H9 (cell line): ENCODE data around the gene MRAP. TPM values are rescaled to one million over a fixed set of nuclear protein-coding genes. Genes with fewer than 3 reads are reported as not detected.

Experiments
- DNase-seq: peaks from one replicate; pipeline ENCODE4 v3.0.0-alpha.2; 2017
- H2AFZ ChIP-seq: one replicate; pipeline ENCODE4 v1.6.1; 2013; ENCODE audit warnings: mild to moderate bottlenecking, low read length, control low read depth, moderate library complexity
- H2AK5ac ChIP-seq: 2 replicates; pipeline ENCODE4 v1.6.1; 2013; ENCODE audit warnings: low read length, control low read depth, mixed read lengths; ENCODE audit not compliant: insufficient read length
- H2BK120ac ChIP-seq: one replicate; pipeline ENCODE4 v1.6.1; 2013; ENCODE audit warnings: low read depth, mild to moderate bottlenecking, low read length, control low read depth, inconsistent platforms; ENCODE audit not compliant: poor library complexity, severe bottlenecking
- H2BK12ac ChIP-seq: 2 replicates; pipeline ENCODE4 v1.6.1; 2013; ENCODE audit warnings: low read length, control low read depth, mixed read lengths, low read depth; ENCODE audit not compliant: insufficient read length
- H2BK15ac ChIP-seq: 2 replicates; pipeline ENCODE4 v1.6.1; 2013; ENCODE audit warnings: low read depth, low read length, control low read depth
- H2BK20ac ChIP-seq: one replicate; pipeline ENCODE4 v1.6.1; 2013; ENCODE audit warnings: low read depth, mild to moderate bottlenecking, low read length, control low read depth, inconsistent platforms; ENCODE audit not compliant: poor library complexity, severe bottlenecking
- H2BK5ac ChIP-seq: 2 replicates; pipeline ENCODE4 v1.6.1; 2013; ENCODE audit warnings: low read length, control low read depth, mixed read lengths; ENCODE audit not compliant: insufficient read length
- H3K14ac ChIP-seq: 2 replicates; pipeline ENCODE4 v1.6.1; 2013; ENCODE audit warnings: low read length, control low read depth; ENCODE audit not compliant: insufficient read depth
- H3K18ac ChIP-seq: 2 replicates; pipeline ENCODE4 v1.6.1; 2013; ENCODE audit warnings: low read depth, mild to moderate bottlenecking, mixed read lengths, low read length, control low read depth; ENCODE audit not compliant: insufficient read length
- H3K23ac ChIP-seq: 2 replicates; pipeline ENCODE4 v1.6.1; 2013; ENCODE audit warnings: low read length, control low read depth, mixed read lengths, low read depth; ENCODE audit not compliant: insufficient read length
- H3K23me2 ChIP-seq: 2 replicates; pipeline ENCODE4 v1.6.1; 2013; ENCODE audit warnings: low read depth, mild to moderate bottlenecking, mixed read lengths, low read length, control low read depth; ENCODE audit not compliant: insufficient read length, poor library complexity, severe bottlenecking
- H3K27ac ChIP-seq: 2 replicates; pipeline ENCODE4 v1.5.1; 2013; ENCODE audit warnings: low read length, control low read depth, mixed read lengths, low read depth; ENCODE audit not compliant: insufficient read length
- H3K27me3 ChIP-seq: 2 replicates; pipeline ENCODE4 v1.6.1; 2013; ENCODE audit warnings: low read length, control low read depth, inconsistent platforms; ENCODE audit not compliant: insufficient read depth
- H3K4ac ChIP-seq: 2 replicates; pipeline ENCODE4 v1.6.1; 2013; ENCODE audit warnings: low read depth, mild to moderate bottlenecking, control low read depth, inconsistent platforms, low read length, moderate library complexity
- H3K4me1 ChIP-seq: 2 replicates; pipeline ENCODE4 v1.6.1; 2013; ENCODE audit warnings: low read length, control low read depth, inconsistent platforms; ENCODE audit not compliant: insufficient read depth
- H3K4me2 ChIP-seq: 2 replicates; pipeline ENCODE4 v1.6.1; 2013; ENCODE audit warnings: low read length, control low read depth, mixed read lengths; ENCODE audit not compliant: insufficient read length, insufficient read depth
- H3K56ac ChIP-seq: 2 replicates; pipeline ENCODE4 v1.6.1; 2013; ENCODE audit warnings: low read depth, mild to moderate bottlenecking, mixed read lengths, low read length, control low read depth; ENCODE audit not compliant: insufficient read length
- H3K79me1 ChIP-seq: 2 replicates; pipeline ENCODE4 v1.6.1; 2013; ENCODE audit warnings: low read depth, mild to moderate bottlenecking, moderate library complexity, low read length, control low read depth, inconsistent platforms; ENCODE audit not compliant: insufficient read depth, poor library complexity, severe bottlenecking
- H3K79me2 ChIP-seq: 2 replicates; pipeline ENCODE4 v1.6.1; 2013; ENCODE audit warnings: low read length, control low read depth, inconsistent platforms; ENCODE audit not compliant: insufficient read depth
- H3K9ac ChIP-seq: 2 replicates; pipeline ENCODE4 v1.6.1; 2013; ENCODE audit warnings: low read length, control low read depth, mixed read lengths; ENCODE audit not compliant: insufficient read length; ENCODE audit errors: extremely low read depth
- H3K9me3 ChIP-seq: one replicate; pipeline ENCODE4 v1.6.1; 2013; ENCODE audit warnings: low read depth, low read length, inconsistent platforms; ENCODE audit not compliant: control insufficient read depth
- H3T11ph ChIP-seq: one replicate; pipeline ENCODE4 v1.6.1; 2013; ENCODE audit warnings: mild to moderate bottlenecking, low read length, control low read depth, inconsistent platforms
- H4K20me1 ChIP-seq: one replicate; pipeline ENCODE4 v1.6.1; 2013; ENCODE audit not compliant: control insufficient read depth, insufficient read length, insufficient read depth
- H4K5ac ChIP-seq: 2 replicates; pipeline ENCODE4 v1.6.1; 2013; ENCODE audit warnings: low read depth, mild to moderate bottlenecking, mixed read lengths, low read length, control low read depth; ENCODE audit not compliant: insufficient read length
- H4K8ac ChIP-seq: replicated peaks from 2 replicates; pipeline ENCODE4 v1.6.1; 2013; ENCODE audit warnings: low read length, control low read depth, mixed read lengths, low read depth; ENCODE audit not compliant: insufficient read length
- H4K91ac ChIP-seq: 2 replicates; pipeline ENCODE4 v1.6.1; 2013; ENCODE audit warnings: low read depth, mild to moderate bottlenecking, moderate library complexity, mixed read lengths, low read length, control low read depth; ENCODE audit not compliant: insufficient read length
- H3K27ac Mint-ChIP-seq, 3 experiments: 2 replicates in 2 of 3; 3 replicates in 1 of 3; pipeline ENCODE4 v1.8.0; 2020 to 2021; ENCODE audit warnings: mixed read lengths in 3 of 3, mild to moderate bottlenecking in 1 of 3, moderate library complexity in 1 of 3
- H3K27me3 Mint-ChIP-seq: 2 replicates; pipeline ENCODE4 v1.8.0; 2021; ENCODE audit warnings: low read depth, mild to moderate bottlenecking, moderate library complexity, mixed read lengths
- H3K36me3 Mint-ChIP-seq, 3 experiments: 2 replicates in 2 of 3; 3 replicates in 1 of 3; pipeline ENCODE4 v1.8.0; 2020 to 2021; ENCODE audit warnings: low read depth in 3 of 3, mixed read lengths in 3 of 3; ENCODE audit not compliant: insufficient read depth in 1 of 3
- H3K4me1 Mint-ChIP-seq, 2 experiments: 2 replicates each; pipeline ENCODE4 v1.8.0; 2020; ENCODE audit warnings: mixed read lengths in 2 of 2
- H3K4me3 Mint-ChIP-seq, 2 experiments: 2 replicates in 1 of 2; 3 replicates in 1 of 2; pipeline ENCODE4 v1.8.0; 2020 to 2021; ENCODE audit warnings: mild to moderate bottlenecking in 2 of 2, mixed read lengths in 2 of 2, moderate library complexity in 1 of 2
- H3K9me3 Mint-ChIP-seq, 2 experiments: 2 replicates in 1 of 2; 3 replicates in 1 of 2; pipeline ENCODE4 v1.8.0; 2020; ENCODE audit warnings: mild to moderate bottlenecking in 2 of 2, mixed read lengths in 2 of 2, moderate library complexity in 1 of 2
- CTCF ChIP-seq: fragments of 200-600 bp; sonication (generic); conservative IDR thresholded peaks from 3 replicates; pipeline ENCODE4 v1.8.0; 2021; ENCODE audit warnings: antibody characterized with exemption, mild to moderate bottlenecking
- WGBS: extraction: QIAGEN DNeasy Blood & Tissue Kit; methylation state at CpG from one replicate; pipeline ENCODE4 v1.1.7; 2013; ENCODE audit warnings: missing lambda C conversion rate, low lambda C conversion rate, mixed read lengths; ENCODE audit not compliant: insufficient read length; ENCODE audit errors: extremely low coverage; 5-methylcytosine and 5-hydroxymethylcytosine counted together
- total RNA-seq: library from RNA; stranded (reverse); gene quantifications from 2 replicates; pipeline ENCODE4 v1.2.1, GENCODE V29; 2021

The MRAP gene
- total RNA-seq, 1 experiment from 2014 or later, result not detected

DNA sequence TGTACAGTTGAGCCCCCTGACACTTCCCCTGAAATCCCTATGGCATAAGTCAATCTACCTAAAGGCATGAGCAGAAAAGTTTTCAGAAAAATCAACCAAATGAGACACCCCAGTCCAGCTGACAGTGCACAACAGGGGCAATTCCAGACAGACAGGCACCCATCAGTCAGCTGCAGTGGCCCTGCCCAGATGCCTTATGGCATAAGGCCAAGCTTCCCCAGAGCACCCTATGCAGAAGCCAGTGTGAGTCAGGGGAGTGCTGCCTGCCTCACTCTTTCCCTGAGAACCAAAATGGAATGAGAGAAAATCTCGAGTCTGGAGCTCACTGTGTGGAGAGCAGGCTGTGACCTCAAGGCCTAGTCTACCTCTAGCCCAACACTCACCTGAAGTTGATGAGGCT, 38.1 kb downstream of the MRAP start:
- no peak overlapping the region for H3K4ac ChIP-seq
- no peak overlapping the region for H3K27ac ChIP-seq
- no peak overlapping the region for H2BK20ac ChIP-seq
- Mint-ChIP-seq H3K9me3 (no peaks in the 10 kb centered on the region), H3K36me3 (peaks cover 58 to 94% (median 88%) of the 10 kb centered on the region in 3 experiments; a peak in 6 of 7 replicates), H3K4me1 (peaks cover 15 to 17% of the 10 kb centered on the region in 2 experiments), H3K4me3 (no peak overlapping the region), H3K27ac (peak overlapping the region; percentile 9 to 34 (median 13); a peak in 4 of 7 replicates), H3K27me3 (no peaks in the 10 kb centered on the region)
- no peaks in the 10 kb centered on the region for H3K79me2 ChIP-seq
- H2BK5ac ChIP-seq, result no peak overlapping the region
- H3K23me2 ChIP-seq, result no peaks in the 10 kb centered on the region
- no peak overlapping the region for H2AFZ ChIP-seq
- no peaks in the 10 kb centered on the region for H3K79me1 ChIP-seq
- no peak overlapping the region for H2BK15ac ChIP-seq
- no peak overlapping the region for H3K14ac ChIP-seq
- no peaks in the 10 kb centered on the region for H3K9me3 ChIP-seq
- no peak overlapping the region for H3K4me2 ChIP-seq
- no peak overlapping the region for H3K23ac ChIP-seq
- H4K5ac ChIP-seq, result no peak overlapping the region
- H3K56ac ChIP-seq, result no peak overlapping the region
- no peak overlapping the region for H3T11ph ChIP-seq
- H3K27me3 ChIP-seq, result no peaks in the 10 kb centered on the region
- no peak overlapping the region for H2BK120ac ChIP-seq
- TF ChIP-seq CTCF, result no peak
- DNase-seq, result no peak
- no peaks in the 10 kb centered on the region for H4K20me1 ChIP-seq
- no peak overlapping the region for H4K91ac ChIP-seq
- H3K18ac ChIP-seq, result no peak overlapping the region
- H2BK12ac ChIP-seq, result no peak overlapping the region
- no peak overlapping the region for H4K8ac ChIP-seq
- no peak overlapping the region for H3K9ac ChIP-seq
- no peaks in the 10 kb centered on the region for H3K4me1 ChIP-seq
- no CpG with 5 or more reads among the region's 1 CpG for WGBS
- H2AK5ac ChIP-seq, result no peak overlapping the region
